Fibroblast of lung (primary cell): Measurements from ENCODE around the gene CNMD. TPM values are rescaled to one million over a fixed set of nuclear protein-coding genes. Genes with fewer than 3 reads are reported as not detected.

Experiments
- DNase-seq, 2 donors: peaks; one replicate each; pipeline versions ENCODE4 v3.0.0 to v3.0.0-alpha.2; 2010; ENCODE audit warnings: low read depth in 2 of 2
- H2AFZ ChIP-seq: 2 replicates; pipeline ENCODE4 v1.5.1; 2012; ENCODE audit warnings: low read length, control low read depth, inconsistent platforms
- H3K27ac ChIP-seq: 2 replicates; pipeline ENCODE4 v1.5.1; 2011; ENCODE audit warnings: low read length, control low read depth; ENCODE audit not compliant: insufficient read depth
- H3K27me3 ChIP-seq: 2 replicates; pipeline ENCODE4 v1.5.1; 2011; ENCODE audit warnings: mild to moderate bottlenecking, low read length; ENCODE audit not compliant: control insufficient read depth, insufficient read depth
- H3K36me3 ChIP-seq: 2 replicates; pipeline ENCODE4 v1.5.1; 2011; ENCODE audit warnings: low read length; ENCODE audit not compliant: control insufficient read depth, insufficient read depth
- H3K4me1 ChIP-seq: 2 replicates; pipeline ENCODE4 v1.5.1; 2011; ENCODE audit warnings: low read length; ENCODE audit not compliant: control insufficient read depth, insufficient read depth; ENCODE audit errors: extremely low read depth
- H3K4me2 ChIP-seq: 2 replicates; pipeline ENCODE4 v1.5.1; 2011; ENCODE audit warnings: low read length, control low read depth; ENCODE audit not compliant: insufficient read depth; ENCODE audit errors: extremely low read depth
- H3K4me3 ChIP-seq, 4 experiments: fragments of 200-600 bp in 1 of 4; sonication (generic) in 1 of 4; replicated peaks in 1 of 4; 2 replicates each; pipeline ENCODE4 v1.5.1; 2011 to 2016; ENCODE audit warnings: low read length in 4 of 4, low read depth in 3 of 4, mild to moderate bottlenecking in 3 of 4, control low read depth in 2 of 4, inconsistent platforms in 1 of 4, mixed read lengths in 1 of 4; ENCODE audit not compliant: insufficient read depth in 1 of 4; ENCODE audit errors: control extremely low read depth in 1 of 4
- H3K79me2 ChIP-seq: 2 replicates; pipeline ENCODE4 v1.5.1; 2012; ENCODE audit warnings: mild to moderate bottlenecking, low read length, inconsistent platforms; ENCODE audit not compliant: control insufficient read depth, insufficient read depth
- H3K9ac ChIP-seq: 2 replicates; pipeline ENCODE4 v1.5.1; 2011; ENCODE audit warnings: mild to moderate bottlenecking, low read length, control low read depth; ENCODE audit not compliant: insufficient read depth
- H3K9me3 ChIP-seq: 2 replicates; pipeline ENCODE4 v1.5.1; 2012; ENCODE audit warnings: low read depth, low read length; ENCODE audit not compliant: control insufficient read depth, insufficient read depth
- H4K20me1 ChIP-seq: 2 replicates; pipeline ENCODE4 v1.5.1; 2011; ENCODE audit warnings: low read length; ENCODE audit not compliant: control insufficient read depth, insufficient read depth; ENCODE audit errors: extremely low read depth
- EZH2 ChIP-seq: IDR thresholded peaks from 2 replicates; pipeline ENCODE4 v1.5.1; 2012; ENCODE audit warnings: low read length, control low read depth, mild to moderate bottlenecking; ENCODE audit errors: missing control alignments
- polyA plus RNA-seq, 2 donors: library from polyadenylated mRNA; depleted of rRNA in 1 of 2; stranded (reverse) in 1 of 2; unstranded in 1 of 2; fragments of >200 nt; gene quantifications; 2 replicates each; pipeline ENCODE4 v1.2.1, GENCODE V29; 2011 to 2012; ENCODE audit warnings: missing spikeins in 1 of 2
- total RNA-seq: library from RNA; depleted of rRNA; stranded (reverse); fragments of >200 nt; gene quantifications from 2 replicates; pipeline ENCODE4 v1.2.1, GENCODE V29; 2014
- TF ChIP-seq, protein P1 (sequence below), 2 donors: IDR thresholded peaks in 1 of 2; conservative IDR thresholded peaks in 1 of 2; 1 replicate in 1 of 2; 2 replicates in 1 of 2; pipeline ENCODE4 v1.5.1; 2011 to 2012; ENCODE audit warnings: low read length in 2 of 2, control low read depth in 1 of 2, inconsistent platforms in 1 of 2, low read depth in 1 of 2, mild to moderate bottlenecking in 1 of 2

The CNMD gene
- total and polyA plus RNA-seq, 2 donors (not counting 1 experiment from before 2014, with no cell fraction given) = not detected

DNA sequence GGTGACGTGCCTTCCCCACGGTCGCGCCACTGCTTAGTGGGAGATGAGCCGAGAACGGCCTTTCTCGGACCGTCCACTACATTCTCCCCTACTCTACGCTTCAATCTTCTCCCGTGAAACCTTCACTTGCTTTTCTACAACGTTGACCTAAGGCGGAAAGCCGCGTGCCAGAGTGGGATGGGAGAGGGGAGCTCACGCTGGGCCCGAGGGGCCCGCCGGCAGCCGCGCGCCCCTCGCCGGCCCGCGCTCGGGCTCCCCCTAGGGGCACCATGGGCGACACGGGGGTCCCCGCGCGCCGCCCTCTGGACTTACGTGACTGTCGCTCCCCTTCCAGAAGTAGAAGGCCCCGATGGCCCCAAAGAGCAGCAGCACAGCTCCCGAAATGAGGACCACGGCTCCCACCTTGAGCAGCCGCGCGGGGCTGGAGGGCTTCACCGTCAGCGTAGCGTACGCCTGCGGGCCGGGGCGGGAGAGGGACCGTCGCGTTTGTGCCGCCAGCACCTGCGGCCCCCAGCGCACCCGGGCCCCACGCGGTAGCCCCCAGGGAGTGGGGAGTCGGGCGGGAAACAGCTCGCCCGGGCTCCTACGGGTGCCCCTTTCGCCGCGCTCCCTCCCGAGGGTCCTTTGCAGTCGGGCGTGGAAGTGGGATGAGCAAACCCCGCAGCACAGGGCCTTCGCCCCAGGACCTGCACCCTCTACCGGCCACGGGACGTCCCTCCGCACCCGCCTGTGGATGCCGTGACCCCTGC lies 727 bp downstream of the CNMD start:
- TF ChIP-seq, protein P1, sequence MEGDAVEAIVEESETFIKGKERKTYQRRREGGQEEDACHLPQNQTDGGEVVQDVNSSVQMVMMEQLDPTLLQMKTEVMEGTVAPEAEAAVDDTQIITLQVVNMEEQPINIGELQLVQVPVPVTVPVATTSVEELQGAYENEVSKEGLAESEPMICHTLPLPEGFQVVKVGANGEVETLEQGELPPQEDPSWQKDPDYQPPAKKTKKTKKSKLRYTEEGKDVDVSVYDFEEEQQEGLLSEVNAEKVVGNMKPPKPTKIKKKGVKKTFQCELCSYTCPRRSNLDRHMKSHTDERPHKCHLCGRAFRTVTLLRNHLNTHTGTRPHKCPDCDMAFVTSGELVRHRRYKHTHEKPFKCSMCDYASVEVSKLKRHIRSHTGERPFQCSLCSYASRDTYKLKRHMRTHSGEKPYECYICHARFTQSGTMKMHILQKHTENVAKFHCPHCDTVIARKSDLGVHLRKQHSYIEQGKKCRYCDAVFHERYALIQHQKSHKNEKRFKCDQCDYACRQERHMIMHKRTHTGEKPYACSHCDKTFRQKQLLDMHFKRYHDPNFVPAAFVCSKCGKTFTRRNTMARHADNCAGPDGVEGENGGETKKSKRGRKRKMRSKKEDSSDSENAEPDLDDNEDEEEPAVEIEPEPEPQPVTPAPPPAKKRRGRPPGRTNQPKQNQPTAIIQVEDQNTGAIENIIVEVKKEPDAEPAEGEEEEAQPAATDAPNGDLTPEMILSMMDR (conservative IDR thresholded peaks at IDR 0.05 in 1 of 2, IDR thresholded peaks at IDR 0.05 in 1 of 2; ENCODE audit: low read depth in 1 of 2, low read length in 2 of 2) = peak; percentile 22 to 33
- TF ChIP-seq EZH2 = peak; percentile 59
- peaks cover 15% of the 10 kb centered on the region for H3K27me3 ChIP-seq

DNA sequence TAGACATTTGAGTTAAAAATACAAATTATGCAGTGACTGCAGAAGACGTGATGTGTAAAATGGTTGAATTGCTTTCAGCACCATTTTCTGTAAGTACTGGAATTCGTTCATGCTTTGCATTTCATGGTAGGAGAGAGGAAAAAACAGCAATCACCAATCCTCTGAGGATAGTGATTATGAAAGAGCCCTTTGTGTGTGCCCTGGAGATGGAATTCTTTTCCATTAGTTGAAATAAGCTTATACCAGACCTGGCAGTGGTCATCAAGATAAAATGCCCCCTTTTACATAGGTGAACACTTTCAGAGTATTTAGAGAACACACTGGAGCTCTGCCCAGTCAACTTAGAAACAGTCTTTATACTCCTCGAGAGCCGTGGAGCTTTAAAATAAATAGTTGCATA lies 1.7 kb downstream of the CNMD start:
- no peaks in the 10 kb centered on the region for H4K20me1 ChIP-seq
- H3K4me3 ChIP-seq = no peak overlapping the region
- H3K4me2 ChIP-seq = no peak overlapping the region
- peaks cover 15% of the 10 kb centered on the region for H3K27me3 ChIP-seq
- DNase-seq = no peak
- TF ChIP-seq EZH2 = no peak
- TF ChIP-seq, protein P1 (conservative IDR thresholded peaks at IDR 0.05 in 1 of 2, IDR thresholded peaks at IDR 0.05 in 1 of 2; ENCODE audit: low read depth in 1 of 2, low read length in 2 of 2) = no peak
- H3K9ac ChIP-seq = no peak overlapping the region
- H3K27ac ChIP-seq = no peak overlapping the region
- no peaks in the 10 kb centered on the region for H3K36me3 ChIP-seq
- no peaks in the 10 kb centered on the region for H3K4me1 ChIP-seq
- no peaks in the 10 kb centered on the region for H3K9me3 ChIP-seq
- H3K79me2 ChIP-seq = no peaks in the 10 kb centered on the region
- H2AFZ ChIP-seq = no peak overlapping the region

More for the DNA sequence above, 727 bp downstream of the CNMD start:
- Histone ChIP-seq H3K4me2 (no peak overlapping the region), H3K9me3 (no peaks in the 10 kb centered on the region), H3K9ac (no peak overlapping the region), H3K27ac (no peak overlapping the region), H4K20me1 (no peaks in the 10 kb centered on the region), H3K36me3 (no peaks in the 10 kb centered on the region), H3K79me2 (no peaks in the 10 kb centered on the region), H3K4me3 (peak overlapping the region in 2 of 4 experiments; percentile 17 to 36), H2AFZ (no peak overlapping the region), H3K4me1 (no peaks in the 10 kb centered on the region)
- no peak for DNase-seq

DNA sequence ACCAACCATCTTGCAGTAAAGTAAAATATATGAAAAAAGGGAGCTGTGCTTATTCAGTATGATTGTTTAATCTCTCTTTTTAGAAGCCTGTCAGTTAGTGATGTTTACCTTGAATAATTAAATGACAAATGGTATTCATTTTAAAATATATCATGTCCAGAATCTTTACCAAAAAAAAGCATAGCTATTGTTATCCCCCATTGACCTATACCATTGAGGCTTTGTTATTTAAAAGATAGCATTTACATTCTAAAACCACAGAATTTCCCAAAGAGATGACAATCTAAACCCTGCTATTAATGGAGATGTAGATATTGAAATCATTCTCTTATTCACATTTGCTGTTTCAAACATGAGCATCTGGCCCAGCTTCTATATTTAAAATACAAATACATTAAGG lies 2.2 kb downstream of the CNMD start:
- H4K20me1 ChIP-seq = no peaks in the 10 kb centered on the region
- H3K9me3 ChIP-seq = no peaks in the 10 kb centered on the region
- no peaks in the 10 kb centered on the region for H3K36me3 ChIP-seq
- no peak overlapping the region for H3K4me2 ChIP-seq
- no peak overlapping the region for H3K9ac ChIP-seq
- peaks cover 15% of the 10 kb centered on the region for H3K27me3 ChIP-seq
- no peaks in the 10 kb centered on the region for H3K4me1 ChIP-seq
- TF ChIP-seq EZH2 = no peak
- TF ChIP-seq, protein P1 (conservative IDR thresholded peaks at IDR 0.05 in 1 of 2, IDR thresholded peaks at IDR 0.05 in 1 of 2; ENCODE audit: low read depth in 1 of 2, low read length in 2 of 2) = no peak
- H3K79me2 ChIP-seq = no peaks in the 10 kb centered on the region
- no peak overlapping the region for H2AFZ ChIP-seq
- DNase-seq = no peak
- H3K4me3 ChIP-seq = no peak overlapping the region
- no peak overlapping the region for H3K27ac ChIP-seq
